ENCODE results near the gene TAS2R9.

GRCh38 chr12:10826258-10826657, 16.3 kb upstream of the TAS2R9 start, which contains the start of gene TAS2R10:
- TF ChIP-seq CTCF (IDR thresholded peaks at IDR 0.05) (no peak), CHD2 (IDR thresholded peaks at IDR 0.05; ENCODE audit: low read length, partially characterized antibody) (no peak), RAD21 (conservative IDR thresholded peaks at IDR 0.05 in 1 of 2, IDR thresholded peaks at IDR 0.05 in 1 of 2) (no peak), PHF8 (IDR thresholded peaks at IDR 0.05; ENCODE audit: borderline replicate concordance, low read depth) (no peak), ZFP36 (IDR thresholded peaks at IDR 0.05; ENCODE audit: borderline replicate concordance, partially characterized antibody) (no peak), PBX3 (IDR thresholded peaks at IDR 0.05) (no peak), JUNB (IDR thresholded peaks at IDR 0.05) (no peak), POLR2A (IDR thresholded peaks at IDR 0.05; ENCODE audit: low read length) (no peak), KDM5A (IDR thresholded peaks at IDR 0.05) (no peak), POLR2AphosphoS2 (conservative IDR thresholded peaks at IDR 0.05; ENCODE audit: low read length) (no peak), BHLHE40 (IDR thresholded peaks at IDR 0.05; ENCODE audit: low read depth, low read length) (no peak), RFX5 (IDR thresholded peaks at IDR 0.05) (no peak), RNF2 (IDR thresholded peaks at IDR 0.05; ENCODE audit: borderline replicate concordance, low read depth) (no peak)

Measured in A549 (cell line).